Measurements from ENCODE around the gene MYL11. TPM values are rescaled to one million over a fixed set of nuclear protein-coding genes. Genes with fewer than 3 reads are reported as not detected.

MYL11 gene
- total RNA-seq, 1 experiment from 2014 or later: not detected

DNA sequence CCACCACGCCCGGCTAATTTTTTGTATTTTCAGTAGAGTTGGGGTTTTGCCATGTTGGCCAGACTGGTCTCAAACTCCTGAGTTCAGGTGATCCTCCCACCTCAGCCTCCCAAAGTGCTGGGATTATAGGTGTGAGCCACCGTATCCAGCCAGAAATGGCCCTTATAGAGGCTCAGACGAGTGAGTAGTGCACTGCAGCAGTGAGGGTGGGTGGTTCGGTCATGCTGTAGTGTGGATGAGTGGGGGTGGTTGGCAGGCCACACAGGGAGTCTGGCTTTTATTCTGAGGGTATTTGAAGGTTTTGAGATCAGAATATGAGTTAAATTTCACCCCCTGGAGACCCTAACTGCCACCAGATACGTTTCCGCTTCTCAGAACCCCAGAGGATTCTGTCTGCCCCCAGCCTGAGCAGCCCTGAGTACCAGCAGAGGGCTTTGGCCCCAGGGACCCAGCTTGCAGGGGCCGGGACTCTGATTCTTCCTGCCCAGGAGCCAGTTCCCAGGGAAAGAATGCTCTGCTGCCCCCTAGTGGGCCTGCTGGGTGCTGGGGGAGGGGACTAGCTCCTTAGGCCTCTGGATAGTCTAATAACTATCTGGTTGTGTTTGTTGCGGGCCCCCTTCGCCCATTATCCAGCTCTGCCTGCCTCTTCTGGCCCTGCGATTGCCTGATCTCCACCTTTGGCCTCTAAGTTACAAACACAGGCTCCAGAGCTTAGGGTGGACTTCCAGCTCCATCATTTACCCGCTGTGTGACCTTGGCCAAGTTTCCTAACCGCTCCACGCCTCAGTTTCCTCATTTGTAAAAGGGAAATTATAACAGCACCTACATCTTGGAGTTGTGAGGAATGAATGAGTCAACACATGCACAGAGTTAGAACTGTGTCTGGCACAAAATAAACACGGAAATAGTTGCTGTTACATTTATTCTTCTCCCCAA lies 34.8 kb downstream of the MYL11 start:
- no peaks in the 10 kb centered on the region for H3K9me2 ChIP-seq (replicated peaks; ENCODE audit: insufficient read depth, low read length)
- H2AFZ ChIP-seq (ENCODE audit: low read length): no peak overlapping the region
- peak; percentile 98 for DNase-seq
- peak overlapping the region; percentile 100 for H3K9ac ChIP-seq (ENCODE audit: low read length)
- H3K9me3 ChIP-seq (ENCODE audit: low read length): no peaks in the 10 kb centered on the region
- H3K4me1 ChIP-seq (ENCODE audit: low read length): peaks cover 42% of the 10 kb centered on the region
- H4K20me1 ChIP-seq (ENCODE audit: insufficient read depth, low read depth, low read length): no peaks in the 10 kb centered on the region; the same call in 1 of the 2 replicates
- peaks cover 45% of the 10 kb centered on the region for H3K79me2 ChIP-seq (ENCODE audit: low read length)
- peak overlapping the region; percentile 91 for H3K4me3 ChIP-seq (ENCODE audit: low read length)
- peak overlapping the region; percentile 98 for H3K4me2 ChIP-seq (ENCODE audit: low read depth, low read length, poor library complexity, severe bottlenecking)
- no peaks in the 10 kb centered on the region for H3K27me3 ChIP-seq (ENCODE audit: low read length)
- H3K27ac ChIP-seq (ENCODE audit: low read length): peak overlapping the region; percentile 91
- H3K36me3 ChIP-seq (ENCODE audit: insufficient read depth, low read length): peaks cover 26% of the 10 kb centered on the region

DNA sequence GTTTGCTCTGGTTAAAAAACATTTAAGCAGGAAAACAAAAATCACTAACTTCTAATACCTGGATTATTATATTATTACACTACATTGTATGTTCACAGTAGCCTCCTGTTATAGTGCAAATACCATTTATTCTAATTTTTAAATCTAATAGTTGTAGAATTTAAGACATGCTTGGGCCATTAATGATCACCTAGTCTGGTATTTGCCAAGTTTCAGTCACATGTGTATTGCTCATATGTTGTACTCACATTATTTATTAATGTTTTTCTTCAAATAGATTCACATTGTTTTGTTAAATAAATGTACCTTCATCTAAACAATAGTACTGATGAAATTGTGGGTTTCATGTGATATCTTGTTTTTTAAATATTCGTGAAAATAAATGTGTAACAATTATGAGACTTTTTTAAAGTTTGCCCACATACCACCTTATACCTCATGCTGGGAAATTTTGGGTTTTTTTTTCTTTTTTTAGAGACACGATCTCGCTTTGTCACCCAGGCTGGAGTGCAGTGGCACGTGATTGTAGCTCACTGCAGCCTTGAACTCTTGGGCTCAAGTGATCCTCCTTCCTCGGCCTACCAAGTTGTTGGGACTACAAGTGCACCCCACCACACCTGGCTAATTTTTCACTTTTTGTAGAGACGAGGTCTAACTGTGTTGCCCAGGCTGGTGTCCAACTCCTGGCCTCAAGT lies 38.7 kb downstream of the MYL11 start:
- Histone ChIP-seq H3K27ac (ENCODE audit: low read length) (peak overlapping the region; percentile 13; the same call in 1 of the 2 replicates), H3K27me3 (ENCODE audit: low read length) (no peaks in the 10 kb centered on the region), H3K4me2 (ENCODE audit: low read depth, low read length, poor library complexity, severe bottlenecking) (no peak overlapping the region), H2AFZ (ENCODE audit: low read length) (no peak overlapping the region), H3K9me3 (ENCODE audit: low read length) (no peaks in the 10 kb centered on the region), H3K4me1 (ENCODE audit: low read length) (peaks cover 53% of the 10 kb centered on the region), H4K20me1 (ENCODE audit: insufficient read depth, low read depth, low read length) (no peaks in the 10 kb centered on the region; the same call in 1 of the 2 replicates), H3K9ac (ENCODE audit: low read length) (no peak overlapping the region), H3K9me2 (replicated peaks; ENCODE audit: insufficient read depth, low read length) (no peaks in the 10 kb centered on the region), H3K36me3 (ENCODE audit: insufficient read depth, low read length) (peaks cover 27% of the 10 kb centered on the region), H3K4me3 (ENCODE audit: low read length) (no peak overlapping the region), H3K79me2 (ENCODE audit: low read length) (peaks cover 41% of the 10 kb centered on the region)
- DNase-seq: no peak

DNA sequence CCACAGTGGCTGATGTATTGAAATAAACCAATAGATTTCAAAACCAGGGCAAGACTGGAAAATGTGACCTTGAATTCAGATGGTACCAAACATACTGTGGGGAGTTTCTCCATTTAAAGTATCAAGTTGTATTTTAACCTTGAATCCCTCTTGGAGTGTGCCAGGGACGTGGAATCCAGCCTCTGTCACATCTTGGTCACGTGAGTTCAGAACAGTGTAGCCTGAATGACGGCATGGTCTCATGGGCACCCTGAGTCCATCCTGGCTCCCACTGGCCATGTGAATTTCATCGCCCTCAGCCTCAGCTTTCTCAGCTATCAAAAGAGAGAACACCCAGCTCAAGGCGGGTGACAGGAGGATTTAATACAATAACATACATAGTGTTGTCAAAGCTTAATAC lies 39.6 kb downstream of the MYL11 start:
- DNase-seq: no peak
- no peak overlapping the region for H3K9ac ChIP-seq (ENCODE audit: low read length)
- H3K4me1 ChIP-seq (ENCODE audit: low read length): peaks cover 49% of the 10 kb centered on the region
- H3K36me3 ChIP-seq (ENCODE audit: insufficient read depth, low read length): peaks cover 27% of the 10 kb centered on the region
- H2AFZ ChIP-seq (ENCODE audit: low read length): no peak overlapping the region
- H3K4me3 ChIP-seq (ENCODE audit: low read length): no peak overlapping the region
- no peak overlapping the region for H3K4me2 ChIP-seq (ENCODE audit: low read depth, low read length, poor library complexity, severe bottlenecking)
- H3K27me3 ChIP-seq (ENCODE audit: low read length): no peaks in the 10 kb centered on the region
- no peak overlapping the region for H3K27ac ChIP-seq (ENCODE audit: low read length)
- peaks cover 36% of the 10 kb centered on the region for H3K79me2 ChIP-seq (ENCODE audit: low read length)
- no peaks in the 10 kb centered on the region for H4K20me1 ChIP-seq (ENCODE audit: insufficient read depth, low read depth, low read length)
- no peaks in the 10 kb centered on the region for H3K9me3 ChIP-seq (ENCODE audit: low read length)
- no peaks in the 10 kb centered on the region for H3K9me2 ChIP-seq (replicated peaks; ENCODE audit: insufficient read depth, low read length)

DNA sequence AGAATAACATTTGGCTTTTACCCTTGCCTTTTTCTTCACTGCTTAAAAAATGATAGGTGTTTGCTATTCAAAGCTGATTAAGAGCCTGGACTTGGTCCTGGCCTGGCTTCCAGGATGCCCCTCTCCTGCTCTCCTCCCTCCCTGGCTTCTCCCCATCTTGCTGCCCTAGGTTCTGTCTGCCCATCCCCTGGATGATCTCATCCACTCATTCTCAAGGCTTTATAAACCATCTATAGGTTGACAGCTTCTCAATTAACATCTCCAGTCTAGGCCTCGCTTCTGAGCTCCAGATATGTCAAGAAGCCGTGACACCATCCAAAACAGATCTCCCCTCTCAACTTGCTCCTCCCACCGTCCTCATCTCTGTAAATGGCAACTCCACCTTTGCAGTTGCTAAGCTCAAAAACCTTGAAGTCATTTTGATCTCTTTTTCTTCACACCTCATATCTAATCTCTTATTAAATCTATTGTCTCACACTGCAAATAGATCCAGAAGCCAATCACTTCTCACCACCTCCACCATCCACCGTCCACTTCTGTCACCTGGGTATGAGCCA lies 41.5 kb downstream of the MYL11 start:
- Histone ChIP-seq H3K4me2 (ENCODE audit: low read depth, low read length, poor library complexity, severe bottlenecking) (peak overlapping the region; percentile 88), H4K20me1 (ENCODE audit: insufficient read depth, low read depth, low read length) (no peaks in the 10 kb centered on the region), H3K27ac (ENCODE audit: low read length) (peak overlapping the region; percentile 48), H3K27me3 (ENCODE audit: low read length) (no peaks in the 10 kb centered on the region), H3K4me1 (ENCODE audit: low read length) (peaks cover 36% of the 10 kb centered on the region), H3K9me2 (replicated peaks; ENCODE audit: insufficient read depth, low read length) (no peaks in the 10 kb centered on the region), H3K9ac (ENCODE audit: low read length) (peak overlapping the region; percentile 71), H3K4me3 (ENCODE audit: low read length) (no peak overlapping the region), H3K9me3 (ENCODE audit: low read length) (no peaks in the 10 kb centered on the region), H3K79me2 (ENCODE audit: low read length) (peaks cover 25% of the 10 kb centered on the region), H2AFZ (ENCODE audit: low read length) (no peak overlapping the region), H3K36me3 (ENCODE audit: insufficient read depth, low read length) (peaks cover 27% of the 10 kb centered on the region)
- peak; percentile 58 for DNase-seq

DNA sequence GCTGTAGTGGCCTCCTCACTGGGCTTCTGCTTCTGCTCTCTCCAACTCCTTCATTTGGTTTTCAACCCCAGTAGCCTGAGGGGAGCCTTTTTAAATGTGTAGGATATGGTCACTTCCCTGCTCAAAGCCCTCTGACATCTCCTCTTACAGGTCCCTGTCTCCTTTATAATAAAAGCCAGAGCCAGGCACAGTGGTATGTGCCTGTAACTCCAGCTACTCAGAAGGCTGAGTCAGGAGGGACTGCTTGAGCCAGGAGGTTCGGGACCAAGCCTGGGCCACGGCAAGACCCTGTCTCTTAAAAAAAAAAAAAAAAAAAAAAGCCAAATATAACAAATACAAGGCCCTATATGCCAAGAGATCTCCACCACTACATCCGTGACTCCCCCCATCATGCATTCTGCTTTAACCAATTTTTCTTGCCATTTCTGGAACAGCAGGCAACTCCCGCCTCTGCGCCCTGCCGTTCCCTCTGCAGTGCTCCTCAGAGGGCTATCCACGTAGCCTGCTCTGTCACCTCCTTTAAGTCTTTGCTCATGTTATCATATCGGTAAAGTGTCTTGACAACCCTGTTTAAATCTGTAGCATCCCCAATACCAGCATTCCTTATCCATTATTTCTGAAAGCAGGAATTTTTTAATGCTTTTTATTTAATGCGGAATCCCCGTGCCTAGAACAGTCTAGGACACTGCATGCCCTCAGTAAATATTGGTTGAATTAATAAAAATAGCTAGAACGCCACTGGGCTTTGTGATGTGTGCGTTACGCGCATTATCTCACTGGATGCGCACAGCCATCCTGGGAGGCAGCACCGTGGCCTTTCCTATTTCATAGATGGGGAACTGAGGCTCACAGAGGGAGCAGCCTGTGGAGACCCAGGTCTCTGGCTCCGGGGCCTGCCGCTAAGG lies 42.3 kb downstream of the MYL11 start:
- peak overlapping the region; percentile 50 for H3K27ac ChIP-seq (ENCODE audit: low read length)
- DNase-seq: no peak
- no peaks in the 10 kb centered on the region for H4K20me1 ChIP-seq (ENCODE audit: insufficient read depth, low read depth, low read length)
- no peaks in the 10 kb centered on the region for H3K9me3 ChIP-seq (ENCODE audit: low read length)
- H3K9ac ChIP-seq (ENCODE audit: low read length): peak overlapping the region; percentile 71
- H3K9me2 ChIP-seq (replicated peaks; ENCODE audit: insufficient read depth, low read length): no peaks in the 10 kb centered on the region
- H3K27me3 ChIP-seq (ENCODE audit: low read length): no peaks in the 10 kb centered on the region
- H3K4me2 ChIP-seq (ENCODE audit: low read depth, low read length, poor library complexity, severe bottlenecking): peak overlapping the region; percentile 88
- H3K79me2 ChIP-seq (ENCODE audit: low read length): peaks cover 17% of the 10 kb centered on the region
- H3K36me3 ChIP-seq (ENCODE audit: insufficient read depth, low read length): peaks cover 21% of the 10 kb centered on the region
- H3K4me1 ChIP-seq (ENCODE audit: low read length): peaks cover 31% of the 10 kb centered on the region
- no peak overlapping the region for H2AFZ ChIP-seq (ENCODE audit: low read length)
- peak overlapping the region; percentile 70 for H3K4me3 ChIP-seq (ENCODE audit: low read length)

DNA sequence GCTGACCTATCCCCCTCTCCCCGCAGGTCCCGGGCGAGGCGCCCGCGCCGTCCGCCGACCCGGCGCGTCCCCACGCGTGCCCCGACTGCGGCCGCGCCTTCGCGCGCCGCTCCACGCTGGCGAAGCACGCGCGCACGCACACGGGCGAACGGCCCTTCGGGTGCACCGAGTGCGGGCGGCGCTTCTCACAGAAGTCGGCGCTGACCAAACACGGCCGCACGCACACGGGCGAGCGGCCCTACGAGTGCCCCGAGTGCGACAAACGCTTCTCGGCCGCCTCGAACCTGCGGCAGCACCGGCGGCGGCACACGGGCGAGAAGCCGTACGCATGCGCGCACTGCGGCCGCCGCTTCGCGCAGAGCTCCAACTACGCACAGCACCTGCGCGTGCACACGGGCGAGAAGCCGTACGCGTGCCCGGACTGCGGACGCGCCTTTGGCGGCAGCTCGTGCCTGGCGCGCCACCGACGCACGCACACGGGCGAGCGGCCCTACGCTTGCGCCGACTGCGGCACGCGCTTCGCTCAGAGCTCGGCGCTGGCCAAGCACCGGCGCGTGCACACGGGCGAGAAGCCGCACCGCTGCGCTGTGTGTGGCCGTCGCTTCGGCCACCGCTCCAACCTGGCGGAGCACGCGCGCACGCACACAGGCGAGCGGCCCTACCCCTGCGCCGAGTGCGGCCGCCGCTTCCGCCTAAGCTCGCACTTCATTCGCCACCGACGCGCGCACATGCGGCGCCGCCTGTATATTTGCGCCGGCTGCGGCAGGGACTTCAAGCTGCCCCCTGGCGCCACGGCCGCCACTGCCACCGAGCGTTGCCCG lies 43.1 kb downstream of the MYL11 start:
- Histone ChIP-seq H3K27me3 (ENCODE audit: low read length) (no peaks in the 10 kb centered on the region), H3K4me1 (ENCODE audit: low read length) (peaks cover 26% of the 10 kb centered on the region), H3K9me2 (replicated peaks; ENCODE audit: insufficient read depth, low read length) (no peaks in the 10 kb centered on the region), H2AFZ (ENCODE audit: low read length) (no peak overlapping the region), H3K79me2 (ENCODE audit: low read length) (peaks cover 10% of the 10 kb centered on the region; the same call in 1 of the 2 replicates), H4K20me1 (ENCODE audit: insufficient read depth, low read depth, low read length) (no peaks in the 10 kb centered on the region), H3K4me2 (ENCODE audit: low read depth, low read length, poor library complexity, severe bottlenecking) (peak overlapping the region; percentile 88), H3K9ac (ENCODE audit: low read length) (peak overlapping the region; percentile 71), H3K36me3 (ENCODE audit: insufficient read depth, low read length) (peaks cover 15% of the 10 kb centered on the region; the same call in 1 of the 2 replicates), H3K27ac (ENCODE audit: low read length) (peak overlapping the region; percentile 50), H3K4me3 (ENCODE audit: low read length) (peak overlapping the region; percentile 70), H3K9me3 (ENCODE audit: low read length) (no peaks in the 10 kb centered on the region)
- DNase-seq: peak; percentile 98
